Measurements from ENCODE around the gene IL25.

- no peak for TF ChIP-seq CTCF (IDR thresholded peaks at IDR 0.05)
- TF ChIP-seq POLR2AphosphoS5 (IDR thresholded peaks at IDR 0.05), result no peak
- TF ChIP-seq POLR2A (IDR thresholded peaks at IDR 0.05; ENCODE audit: low read depth), result no peak
- no peak for TF ChIP-seq EP300 (IDR thresholded peaks at IDR 0.05)
Observed at GRCh38 chr14:23345987-23346692, 26.5 kb upstream of the IL25 start.

Data from esophagus muscularis mucosa (tissue), 4 donors.